Activated CD8-positive, alpha-beta memory T cell treated with anti-CD3 and anti-CD28 coated beads for 1 hour (primary cell): ENCODE data around the gene SNCB.
A peak's percentile ranks its signal among the peaks of the same experiment; 100 is the strongest.

ENCODE experiments used
- DNase-seq, 2 donors: peaks; one replicate each; pipeline ENCODE4 v3.0.0-alpha.2; 2020; ENCODE audit warnings: low read depth in 1 of 2; ENCODE audit errors: extremely low read depth in 1 of 2

Gene SNCB

GRCh38 chr5:176629853-176630680 lies at the start of gene SNCB, which contains the start of gene EIF4E1B:
SNCB (minus strand) TSS chr5:176630534; CDS start chr5:176629654, 880 bp downstream.
EIF4E1B (plus strand) TSS chr5:176630675; CDS start chr5:176642788, 12,113 bp downstream.
- DNase-seq, result peak in 1 of 2 donors; percentile 31

- no peak for DNase-seq
These were observed 49.3 kb upstream of the SNCB start for GRCh38 chr5:176679365-176680225.

GRCh38 chr5:176678584-176678983 lies 48.2 kb upstream of the SNCB start:
- no peak for DNase-seq

- DNase-seq, result no peak
These were observed 47.0 kb upstream of the SNCB start for GRCh38 chr5:176677209-176677939.

GRCh38 chr5:176676361-176676824 lies 46.1 kb upstream of the SNCB start:
- DNase-seq, result no peak

- DNase-seq, result no peak
These were observed 45.5 kb upstream of the SNCB start for GRCh38 chr5:176675676-176676360.

- no peak for DNase-seq
These were observed 44.5 kb upstream of the SNCB start for GRCh38 chr5:176674799-176675198.

GRCh38 chr5:176673651-176674583 lies 43.6 kb upstream of the SNCB start:
- no peak for DNase-seq

GRCh38 chr5:176671890-176672747 lies 41.8 kb upstream of the SNCB start:
- no peak for DNase-seq

- no peak for DNase-seq
These were observed 41.1 kb upstream of the SNCB start for GRCh38 chr5:176671399-176671798.

GRCh38 chr5:176670449-176670848 lies 40.1 kb upstream of the SNCB start:
- no peak for DNase-seq

GRCh38 chr5:176667637-176668036 lies 37.3 kb upstream of the SNCB start:
- no peak for DNase-seq

GRCh38 chr5:176665517-176665916 lies 35.2 kb upstream of the SNCB start:
- DNase-seq, result no peak

GRCh38 chr5:176664886-176665285 lies 34.6 kb upstream of the SNCB start:
- no peak for DNase-seq

GRCh38 chr5:176664479-176664878 lies 34.1 kb upstream of the SNCB start:
- no peak for DNase-seq

- DNase-seq, result no peak
These were observed 33.2 kb upstream of the SNCB start for GRCh38 chr5:176663566-176663965.

GRCh38 chr5:176662371-176663333 lies 32.3 kb upstream of the SNCB start:
- no peak for DNase-seq
